Activated T-cell treated with anti-CD3 and anti-CD28 coated beads, Interleukin-2, amount 50 U/mL, for 1 hour (primary cell): ENCODE results near the gene SLC5A10.
"Not testable (repeated sequence)": the region's sequence is repeated elsewhere in the genome, so short reads cannot be mapped to it uniquely, and the experiment has no call there.

Experiments used
- DNase-seq: peaks from one replicate; pipeline ENCODE4 v3.0.0-alpha.2; 2020

Gene SLC5A10

GRCh38 chr17:19047510-19047909 lies 95.5 kb downstream of the SLC5A10 start:
- not testable (repeated sequence) for DNase-seq

GRCh38 chr17:19048826-19049225 lies 96.9 kb downstream of the SLC5A10 start:
- not testable (repeated sequence) for DNase-seq

- not testable (repeated sequence) for DNase-seq
Observed at GRCh38 chr17:19055447-19055846, 103.5 kb downstream of the SLC5A10 start.

GRCh38 chr17:19062009-19062717 lies 110.2 kb downstream of the SLC5A10 start:
- DNase-seq, result peak; percentile 80

GRCh38 chr17:19062718-19063325 lies 110.9 kb downstream of the SLC5A10 start:
- not testable (repeated sequence) for DNase-seq

GRCh38 chr17:19063326-19063956 lies 111.5 kb downstream of the SLC5A10 start:
- DNase-seq, result peak; percentile 70

- DNase-seq, result not testable (repeated sequence)
Observed at GRCh38 chr17:19064378-19064777, 112.4 kb downstream of the SLC5A10 start.

- not testable (repeated sequence) for DNase-seq
Observed at GRCh38 chr17:19070318-19071168, 118.6 kb downstream of the SLC5A10 start.
